Lower lobe of right lung (tissue), 2 donors: Measurements from ENCODE around the gene POU2AF1. TPM values are rescaled to one million over a fixed set of nuclear protein-coding genes. Genes with fewer than 3 reads are reported as not detected.
A peak's percentile ranks its signal among the peaks of the same experiment; 100 is the strongest.
"Not testable (repeated sequence)": the region's sequence is repeated elsewhere in the genome, so short reads cannot be mapped to it uniquely, and the experiment has no call there.

ENCODE experiments used
- ATAC-seq, 2 donors: fragments of 200-7000 bp; cut with Tn5 transposase; one replicate each; pipeline ENCODE4 v1.9.1; 2020 to 2022; ENCODE audit warnings: mild to moderate bottlenecking in 2 of 2, moderate library complexity in 2 of 2
- DNase-seq: peaks from one replicate; pipeline ENCODE4 v3.0.0-alpha.2; 2020
- H3K27ac ChIP-seq: fragments of 200-600 bp; one replicate; pipeline ENCODE4 v1.8.0; 2022
- H3K27me3 ChIP-seq: fragments of 200-600 bp; one replicate; pipeline ENCODE4 v1.8.0; 2022; ENCODE audit warnings: low read depth
- H3K36me3 ChIP-seq: fragments of 200-600 bp; one replicate; pipeline ENCODE4 v1.8.0; 2022; ENCODE audit warnings: mild to moderate bottlenecking
- H3K4me1 ChIP-seq: fragments of 200-600 bp; one replicate; pipeline ENCODE4 v1.8.0; 2022
- H3K4me3 ChIP-seq: fragments of 200-600 bp; one replicate; pipeline ENCODE4 v1.8.0; 2022; ENCODE audit warnings: mild to moderate bottlenecking
- H3K9me3 ChIP-seq: fragments of 200-600 bp; one replicate; pipeline ENCODE4 v1.8.0; 2022
- intact Hi-C: fragments of 100-400 bp; cut with DNase I; formaldehyde crosslinking; loops from one replicate; pipeline ENCODE4 v1.11.0; 2022
- total RNA-seq: library from RNA; stranded (reverse); fragmentation: NEBNext Ultra II Directional; extraction: Animal tissue kit (Norgen Biotek cat#: 25700); gene quantifications from one replicate; pipeline ENCODE4 v1.2.1, GENCODE V29; 2021
- TF ChIP-seq, protein P1 (sequence below): fragments of 200-600 bp; IDR thresholded peaks from one replicate; pipeline ENCODE4 v1.8.0; 2022; ENCODE audit warnings: antibody characterized with exemption, mild to moderate bottlenecking
- donor health status: DM: no; HTN: yes; CAD: no; lungs with severe emphysema.

Gene POU2AF1
- total RNA-seq, 1 donor from 2014 or later, result 3.4 TPM

GRCh38 chr11:111322534-111322933, 56.5 kb downstream of the POU2AF1 start:
- H3K9me3 ChIP-seq, result no peaks in the 10 kb centered on the region

GRCh38 chr11:111320728-111321568, 58.1 kb downstream of the POU2AF1 start:
- intact Hi-C loops, result no loop called here
- Histone ChIP-seq H3K4me3 (no peak overlapping the region), H3K4me1 (peaks cover 3% of the 10 kb centered on the region), H3K9me3 (no peaks in the 10 kb centered on the region), H3K27me3 (no peaks in the 10 kb centered on the region), H3K36me3 (no peaks in the 10 kb centered on the region), H3K27ac (no peak overlapping the region)
- TF ChIP-seq, protein P1, sequence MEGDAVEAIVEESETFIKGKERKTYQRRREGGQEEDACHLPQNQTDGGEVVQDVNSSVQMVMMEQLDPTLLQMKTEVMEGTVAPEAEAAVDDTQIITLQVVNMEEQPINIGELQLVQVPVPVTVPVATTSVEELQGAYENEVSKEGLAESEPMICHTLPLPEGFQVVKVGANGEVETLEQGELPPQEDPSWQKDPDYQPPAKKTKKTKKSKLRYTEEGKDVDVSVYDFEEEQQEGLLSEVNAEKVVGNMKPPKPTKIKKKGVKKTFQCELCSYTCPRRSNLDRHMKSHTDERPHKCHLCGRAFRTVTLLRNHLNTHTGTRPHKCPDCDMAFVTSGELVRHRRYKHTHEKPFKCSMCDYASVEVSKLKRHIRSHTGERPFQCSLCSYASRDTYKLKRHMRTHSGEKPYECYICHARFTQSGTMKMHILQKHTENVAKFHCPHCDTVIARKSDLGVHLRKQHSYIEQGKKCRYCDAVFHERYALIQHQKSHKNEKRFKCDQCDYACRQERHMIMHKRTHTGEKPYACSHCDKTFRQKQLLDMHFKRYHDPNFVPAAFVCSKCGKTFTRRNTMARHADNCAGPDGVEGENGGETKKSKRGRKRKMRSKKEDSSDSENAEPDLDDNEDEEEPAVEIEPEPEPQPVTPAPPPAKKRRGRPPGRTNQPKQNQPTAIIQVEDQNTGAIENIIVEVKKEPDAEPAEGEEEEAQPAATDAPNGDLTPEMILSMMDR, result no peak
- ATAC-seq (peak; percentile 36 to 38), DNase-seq (no peak)

More at GRCh38 chr11:111322534-111322933, 56.5 kb downstream of the POU2AF1 start:
- TF ChIP-seq, protein P1, result no peak
- Histone ChIP-seq H3K36me3 (no peaks in the 10 kb centered on the region), H3K4me1 (peaks cover 3% of the 10 kb centered on the region), H3K4me3 (no peak overlapping the region), H3K27me3 (no peaks in the 10 kb centered on the region), H3K27ac (no peak overlapping the region)
- intact Hi-C loops, result no loop called here
- ATAC-seq, result peak; percentile 50 to 74
- no peak for DNase-seq

DNA sequence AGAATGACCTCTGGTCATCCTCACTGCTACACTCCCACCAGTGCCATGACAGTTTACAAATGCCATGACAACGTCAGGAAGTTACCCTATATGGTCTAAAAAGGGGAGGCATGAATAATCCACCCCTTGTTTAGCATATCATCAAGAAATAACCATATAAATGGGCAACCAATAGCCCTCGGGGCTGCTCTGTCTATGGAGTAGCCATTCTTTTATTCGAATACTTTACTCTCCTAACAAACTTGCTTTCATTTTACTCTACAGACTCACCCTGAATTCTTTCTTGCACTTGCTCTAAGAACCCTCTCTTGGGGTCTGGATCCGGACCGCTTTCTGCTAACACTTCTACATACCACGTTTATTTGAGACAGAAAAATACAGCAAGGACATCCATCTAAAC, 58.9 kb downstream of the POU2AF1 start:
- DNase-seq, H3K4me3 ChIP-seq, intact Hi-C loops, H3K27ac ChIP-seq, ATAC-seq, H3K9me3 ChIP-seq, H3K4me1 ChIP-seq, H3K27me3 ChIP-seq, H3K36me3 ChIP-seq: not testable (repeated sequence)

GRCh38 chr11:111319296-111319695, 59.8 kb downstream of the POU2AF1 start:
- TF ChIP-seq, protein P1, result no peak
- no peak overlapping the region for H3K4me3 ChIP-seq
- intact Hi-C loops, result no loop called here
- H3K4me1 ChIP-seq, result no peaks in the 10 kb centered on the region
- H3K27me3 ChIP-seq, result no peaks in the 10 kb centered on the region
- H3K9me3 ChIP-seq, result no peaks in the 10 kb centered on the region
- no peaks in the 10 kb centered on the region for H3K36me3 ChIP-seq
- DNase-seq, result no peak
- no peak overlapping the region for H3K27ac ChIP-seq
- no peak for ATAC-seq

- H3K36me3 ChIP-seq, result no peaks in the 10 kb centered on the region
- no peaks in the 10 kb centered on the region for H3K4me1 ChIP-seq
- no peak overlapping the region for H3K27ac ChIP-seq
- DNase-seq (no peak), ATAC-seq (no peak)
- no peaks in the 10 kb centered on the region for H3K27me3 ChIP-seq
- no peak overlapping the region for H3K4me3 ChIP-seq
- no peaks in the 10 kb centered on the region for H3K9me3 ChIP-seq
- TF ChIP-seq, protein P1, result no peak
- intact Hi-C loops, result no loop called here
These were observed 67.0 kb downstream of the POU2AF1 start for GRCh38 chr11:111312076-111312475.

- Histone ChIP-seq H3K27me3 (peaks cover 3% of the 10 kb centered on the region), H3K4me1 (no peaks in the 10 kb centered on the region), H3K9me3 (no peaks in the 10 kb centered on the region), H3K4me3 (no peak overlapping the region), H3K36me3 (no peaks in the 10 kb centered on the region), H3K27ac (no peak overlapping the region)
- ATAC-seq, result no peak
- intact Hi-C loops, result no loop called here
- TF ChIP-seq, protein P1, result no peak
- no peak for DNase-seq
These were observed 68.4 kb downstream of the POU2AF1 start for GRCh38 chr11:111310723-111311122.
